Suppressor macrophage (primary cell): ENCODE results near the gene SNX19.

Experiments
- DNase-seq, 4 experiments: peaks; one replicate each; pipeline ENCODE4 v3.0.0-alpha.2; 2020 to 2022

Gene SNX19

GRCh38 chr11:130905512-130905911 is 10.8 kb downstream of the SNX19 start:
- DNase-seq, result no peak

DNA sequence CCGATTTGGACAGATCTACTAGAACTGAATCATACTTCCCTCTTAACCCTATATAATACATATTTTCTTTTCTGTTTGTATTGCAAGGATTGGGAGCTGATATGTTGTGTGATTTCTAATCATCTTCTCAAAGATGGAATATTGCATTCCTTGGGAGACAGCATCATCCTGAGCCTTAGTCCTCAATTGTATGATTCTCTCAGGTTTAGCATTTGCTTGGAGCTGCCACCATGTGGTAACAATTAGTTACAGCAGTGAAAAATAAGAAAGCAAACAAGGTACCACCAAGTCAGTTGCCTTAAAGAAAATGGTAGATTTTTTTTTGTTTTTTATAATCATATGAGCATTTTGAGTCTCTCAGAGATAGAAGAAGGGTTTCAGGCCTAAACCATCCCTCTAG is 11.9 kb downstream of the SNX19 start:
- peak in 1 of 4 experiments; percentile 14 for DNase-seq

- DNase-seq, result no peak
Measured at GRCh38 chr11:130902380-130902779, 13.9 kb downstream of the SNX19 start.

DNA sequence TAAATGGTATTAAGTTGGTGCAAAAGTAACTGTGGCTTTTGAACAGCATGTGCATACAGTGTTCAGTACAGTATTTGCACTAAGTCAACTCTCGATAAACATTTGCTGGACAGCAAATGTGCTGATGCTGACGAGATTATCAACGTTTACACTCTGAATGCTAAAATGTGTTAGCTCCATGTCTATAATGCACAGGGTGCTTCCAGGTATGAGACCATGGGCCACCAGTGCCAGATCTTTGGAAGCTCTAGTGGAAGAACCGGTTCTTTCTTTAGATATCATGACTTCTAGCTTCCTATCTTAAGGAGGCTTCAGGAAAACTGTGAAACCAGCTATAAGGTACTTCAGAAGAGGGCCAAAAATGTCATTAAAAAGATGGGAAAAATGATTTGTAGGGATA is 17.2 kb downstream of the SNX19 start:
- DNase-seq, result no peak

GRCh38 chr11:130897262-130898182 is 18.8 kb downstream of the SNX19 start:
- no peak for DNase-seq

- DNase-seq, result peak; percentile 65 to 75 (median 72)
Measured at GRCh38 chr11:130894322-130895025, 21.8 kb downstream of the SNX19 start.

- no peak for DNase-seq
Measured at GRCh38 chr11:130892861-130893260, 23.4 kb downstream of the SNX19 start.

- no peak for DNase-seq
Measured at GRCh38 chr11:130891326-130891725, 25.0 kb downstream of the SNX19 start.

DNA sequence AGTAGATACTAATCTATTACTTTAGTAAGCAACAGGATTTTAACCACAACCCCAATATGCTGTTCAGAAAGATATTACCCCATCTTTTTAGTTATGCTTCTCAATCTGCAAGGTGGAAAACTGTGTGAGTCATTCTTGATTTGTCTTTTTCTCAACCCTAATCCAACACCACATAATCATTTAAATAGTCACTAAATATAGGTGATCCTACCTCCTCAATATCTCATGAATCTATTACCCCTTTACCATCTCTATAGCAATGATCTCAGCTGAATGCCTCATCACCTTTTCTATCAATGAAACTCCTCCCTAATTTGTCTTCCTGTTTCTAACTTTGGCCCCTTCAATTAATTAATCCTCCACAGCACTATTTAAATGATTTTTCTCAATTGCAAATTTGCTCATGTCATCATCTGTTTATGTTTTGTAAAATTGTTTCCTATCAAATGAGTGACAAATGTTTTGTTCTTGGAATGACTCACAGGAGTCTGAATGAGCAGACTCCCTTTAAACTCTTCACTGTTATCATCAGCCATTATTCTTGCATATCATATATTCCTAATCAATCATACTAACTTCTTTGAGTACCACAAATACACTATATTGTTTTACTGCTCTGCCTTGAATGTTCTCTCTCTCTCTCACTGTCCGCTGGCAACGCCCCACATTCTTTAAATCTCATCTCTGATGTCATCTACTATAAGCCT is 26.1 kb downstream of the SNX19 start:
- DNase-seq, result no peak

DNA sequence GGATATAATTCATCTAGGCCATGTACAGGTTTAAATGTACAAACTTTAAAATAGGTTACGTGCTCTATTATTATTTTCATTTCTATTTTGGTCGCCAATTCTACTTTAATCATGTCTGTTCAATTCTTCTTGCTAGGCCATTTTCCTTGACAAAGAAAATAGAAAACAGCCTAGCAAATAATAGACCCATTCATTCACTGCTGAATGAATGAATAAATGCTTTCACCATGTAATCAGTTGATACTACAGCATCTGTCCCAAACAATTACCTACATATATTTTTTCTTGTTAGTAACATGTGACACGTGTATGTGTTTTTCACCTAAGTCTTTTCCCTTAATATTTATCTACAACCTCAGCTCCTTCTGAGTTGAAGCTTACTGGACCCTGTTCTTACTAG is 27.5 kb downstream of the SNX19 start:
- no peak for DNase-seq

DNA sequence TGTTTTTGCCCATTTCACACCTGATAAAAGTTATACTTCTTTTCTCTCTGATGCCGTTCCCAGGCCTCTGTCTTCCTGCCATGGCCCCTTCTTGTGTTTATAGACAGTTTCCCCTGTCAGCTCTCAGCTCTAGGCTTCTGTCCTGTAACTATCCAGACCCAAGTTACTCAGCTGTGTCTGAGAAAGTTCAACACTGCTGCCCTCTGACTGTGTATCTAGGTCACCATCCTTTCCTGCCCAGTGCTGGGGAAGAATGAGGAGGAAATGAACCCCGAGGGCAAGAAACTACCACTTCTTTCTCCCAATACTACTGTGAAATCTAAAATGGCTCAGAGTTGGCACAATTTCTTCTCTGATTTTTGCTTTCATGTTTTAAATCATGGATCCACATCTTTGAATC is 29.6 kb downstream of the SNX19 start:
- DNase-seq, result no peak

- DNase-seq, result no peak
Measured at GRCh38 chr11:130882138-130882551, 34.1 kb downstream of the SNX19 start.

DNA sequence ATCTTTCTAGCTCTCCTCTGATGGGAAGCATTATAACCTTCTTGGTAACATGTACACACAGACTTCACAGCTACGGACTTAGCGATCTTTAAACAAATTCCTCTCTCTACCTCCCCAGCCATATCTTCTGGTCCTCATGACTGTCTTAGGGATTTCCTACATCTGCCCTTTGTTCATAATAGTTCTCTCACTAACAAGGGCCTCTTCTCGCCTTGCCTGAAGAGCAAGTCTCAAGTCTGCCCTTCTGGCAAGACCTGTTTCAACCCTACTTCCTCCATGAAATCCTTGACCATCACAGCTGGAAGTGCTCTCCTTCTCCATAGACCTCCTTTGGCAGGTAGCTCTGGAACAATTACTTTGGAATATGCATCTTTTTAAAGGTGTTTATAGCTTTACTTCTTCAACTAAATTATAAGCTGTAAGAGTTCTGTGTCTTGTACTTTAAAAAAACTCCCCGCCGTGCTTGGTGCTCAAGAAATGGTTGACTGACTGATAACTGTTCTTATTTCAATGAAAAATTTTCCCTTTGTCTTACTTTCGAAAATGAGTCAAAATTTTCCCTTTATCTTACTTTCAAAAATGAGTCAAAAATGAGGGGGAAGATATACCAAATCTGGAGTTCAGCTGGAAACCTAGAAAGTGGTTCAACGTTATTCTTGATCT is 34.7 kb downstream of the SNX19 start:
- DNase-seq, result no peak

DNA sequence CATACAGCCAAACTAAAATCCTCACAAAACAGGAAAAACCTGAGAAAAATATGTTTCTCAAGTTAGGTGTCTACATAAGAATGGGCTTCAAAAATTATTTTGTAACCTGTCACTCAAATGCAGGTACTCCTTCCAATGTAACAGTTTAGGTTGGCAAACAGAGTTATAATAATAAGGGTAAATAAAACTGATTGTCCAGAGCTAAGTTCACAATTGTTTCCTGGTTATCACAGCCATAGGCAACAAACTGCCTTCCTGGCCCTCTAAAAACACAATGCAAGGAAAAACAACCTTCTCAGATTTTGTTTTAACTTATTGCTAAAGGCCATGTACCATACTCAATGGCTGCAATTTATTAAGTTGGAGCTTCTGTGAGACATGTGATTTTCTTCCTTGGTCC is 36.4 kb downstream of the SNX19 start:
- no peak for DNase-seq

DNA sequence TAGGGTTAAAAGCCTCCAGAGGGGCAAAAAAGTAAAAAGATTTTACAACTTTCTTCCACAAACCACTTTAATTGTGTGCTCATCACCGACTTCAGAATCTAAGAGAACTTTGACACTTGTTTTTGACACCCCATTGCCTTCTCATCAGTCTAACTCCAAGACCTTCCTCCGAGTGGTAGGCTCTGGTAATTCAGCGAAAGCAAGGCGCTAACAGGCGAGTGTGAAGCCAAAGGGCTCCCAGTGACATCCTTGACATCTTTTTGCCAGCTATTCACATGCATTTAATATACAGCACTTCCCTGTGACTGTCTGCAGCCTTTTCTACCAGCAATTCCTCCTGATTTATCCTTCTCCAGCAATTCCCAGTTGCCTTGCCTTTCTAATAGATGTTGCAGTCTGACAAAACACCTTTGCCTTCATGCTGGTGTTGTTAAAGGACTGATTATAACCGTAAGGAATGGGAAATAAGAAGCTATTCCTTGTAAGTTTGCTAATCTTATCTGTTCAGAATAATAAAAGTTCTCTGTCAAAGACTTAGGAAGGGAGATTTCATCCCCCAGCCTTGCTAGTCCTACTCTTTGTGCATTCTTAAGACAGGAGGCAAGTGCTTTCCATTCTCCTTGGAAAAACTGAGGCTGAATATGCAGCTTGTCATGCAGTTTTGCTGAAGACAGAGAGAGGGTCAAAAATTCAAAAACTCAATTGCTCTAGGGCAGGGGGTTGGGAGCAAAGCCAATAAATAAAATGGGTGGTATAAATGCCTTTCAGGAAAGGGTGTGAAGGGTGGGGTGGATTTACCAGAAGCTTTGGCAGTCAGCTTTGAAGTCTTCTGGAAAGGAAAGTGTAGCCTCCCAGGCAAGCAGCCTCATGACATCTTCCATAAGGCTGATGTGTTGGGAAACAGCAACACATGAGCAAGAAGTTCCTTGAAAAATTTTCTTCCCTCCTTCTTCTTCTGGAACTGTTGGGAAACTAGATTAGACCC is 39.1 kb downstream of the SNX19 start:
- no peak for DNase-seq

GRCh38 chr11:130876100-130876499 is 40.2 kb downstream of the SNX19 start:
- no peak for DNase-seq

GRCh38 chr11:130874955-130875531 is 41.2 kb downstream of the SNX19 start:
- DNase-seq, result no peak

- no peak for DNase-seq
Measured at GRCh38 chr11:130874396-130874795, 41.9 kb downstream of the SNX19 start.

- no peak for DNase-seq
Measured at GRCh38 chr11:130873761-130874160, 42.5 kb downstream of the SNX19 start.

- DNase-seq, result no peak
Measured at GRCh38 chr11:130872981-130873380, 43.3 kb downstream of the SNX19 start.

- no peak for DNase-seq
Measured at GRCh38 chr11:130872513-130872912, 43.8 kb downstream of the SNX19 start.
